ENCODE results near the gene CROCC. TPM values are rescaled to one million over a fixed set of nuclear protein-coding genes. Genes with fewer than 3 reads are reported as not detected.
"Not testable (repeated sequence)": the region's sequence is repeated elsewhere in the genome, so short reads cannot be mapped to it uniquely, and the experiment has no call there.

The CROCC gene
- polyA plus RNA-seq, 2 of the 4 experiments (the other 2 are of a cell fraction), result 4.4 to 10.6 TPM

GRCh38 chr1:16913833-16914662, 7.7 kb upstream of the CROCC start:
- TF ChIP-seq KDM5A (IDR thresholded peaks at IDR 0.05) (no peak), TFCP2L1 (CRISPR knock-in tag; IDR thresholded peaks at IDR 0.05) (no peak), POLR2A (IDR thresholded peaks at IDR 0.05; ENCODE audit: low read length) (peak; percentile 60), PHF8 (IDR thresholded peaks at IDR 0.05; ENCODE audit: borderline replicate concordance, low read depth) (peak; percentile 80), RAD21 (conservative IDR thresholded peaks at IDR 0.05 in 1 of 2, IDR thresholded peaks at IDR 0.05 in 1 of 2) (no peak), MAX (IDR thresholded peaks at IDR 0.05) (peak; percentile 47; the same call in 1 of the 2 replicates), HOXB13 (CRISPR knock-in tag; IDR thresholded peaks at IDR 0.05; ENCODE audit: low read depth) (no peak), BCL3 (IDR thresholded peaks at IDR 0.05) (0 out of 3 replicates have a peak, but pooled peaks have one; percentile 23), E2F6 (IDR thresholded peaks at IDR 0.05; ENCODE audit: borderline replicate concordance, low read depth) (peak; percentile 73), TP53 (CRISPR knock-in tag; IDR thresholded peaks at IDR 0.05) (no peak), NPAS2 (CRISPR knock-in tag; IDR thresholded peaks at IDR 0.05; ENCODE audit: borderline replicate concordance) (no peak), JUN (IDR thresholded peaks at IDR 0.05) (peak in 1 of 2 experiments; percentile 77; a peak in 2 of 5 replicates), HOXB5 (CRISPR knock-in tag; IDR thresholded peaks at IDR 0.05) (no peak), EP300 (IDR thresholded peaks at IDR 0.05) (no peak), GATA3 (IDR thresholded peaks at IDR 0.05; ENCODE audit: borderline replicate concordance) (no peak), MAZ (IDR thresholded peaks at IDR 0.05; ENCODE audit: borderline replicate concordance, low read depth, low read length) (no peak), ATOH8 (CRISPR knock-in tag; IDR thresholded peaks at IDR 0.05; ENCODE audit: low read depth) (no peak), NR3C1 (IDR thresholded peaks at IDR 0.05) (no peak), FOSB (CRISPR knock-in tag; IDR thresholded peaks at IDR 0.05) (no peak), HOXA7 (CRISPR knock-in tag; IDR thresholded peaks at IDR 0.05) (no peak)
- peaks cover 10% of the 10 kb centered on the region; the same call in 2 of the 3 replicates for H3K4me1 ChIP-seq
- FAIRE-seq (no peak), DNase-seq (ENCODE audit: low read depth in 1 of 2, low spot score in 1 of 2) (peak; percentile 73 to 89), ATAC-seq (peak; percentile 94 to 98)
- peak overlapping the region; percentile 69 for H3K4me3 ChIP-seq
- ChIA-PET CTCF (no interaction called here), POLR2A (no interaction called here)
- peak overlapping the region; percentile 80 to 97 for H3K27ac ChIP-seq
- WGBS (ENCODE audit: missing lambda C conversion rate), result no CpG with 5 or more reads among the region's 109 CpGs
- no peaks in the 10 kb centered on the region for H3K9me3 ChIP-seq
- peak overlapping the region; percentile 90 for H3K4me2 ChIP-seq

GRCh38 chr1:16914928-16915626, 6.7 kb upstream of the CROCC start:
- ATAC-seq; DNase-seq (ENCODE audit: low read depth in 1 of 2, low spot score in 1 of 2); FAIRE-seq; H3K4me1 ChIP-seq; H3K9me3 ChIP-seq: not testable (repeated sequence)
- 76% methylated on average over 15 of the region's 15 CpGs for WGBS (ENCODE audit: missing lambda C conversion rate)
- H3K4me2 ChIP-seq, result peak overlapping the region; percentile 83
- ChIA-PET CTCF (interaction anchor here (1.0 to 1.4 kb wide), 3 partner anchors 37 to 131 kb away, joined by 3 to 6 read pairs (median 3); no protein-coding TSS in a partner anchor), POLR2A (interaction anchor here (0.7 kb wide), 1 partner anchor 20 kb away, joined by 4 read pairs; no protein-coding TSS in a partner anchor)
- H3K4me3 ChIP-seq, result peak overlapping the region; percentile 69; the same call in 2 of the 3 replicates
- peak overlapping the region; percentile 80 to 97; a peak in 4 of 6 replicates for H3K27ac ChIP-seq
